Stimulated activated CD4-positive, alpha-beta T cell treated with anti-CD3 and anti-CD28 coated beads, Interleukin-15, amount 100 ng/mL, for 24 hours (primary cell): Measurements from ENCODE around the gene RNASEH2A.
"Not testable (repeated sequence)": the region's sequence is repeated elsewhere in the genome, so short reads cannot be mapped to it uniquely, and the experiment has no call there.

Experiments
- DNase-seq: peaks from one replicate; pipeline ENCODE4 v3.0.0-alpha.2; 2020

Gene RNASEH2A

GRCh38 chr19:12794196-12794941 is 12.0 kb upstream of the RNASEH2A start:
- DNase-seq: no peak

- DNase-seq: no peak
Observed at GRCh38 chr19:12794971-12795381, 11.4 kb upstream of the RNASEH2A start.

- peak; percentile 84 for DNase-seq
Observed at GRCh38 chr19:12796146-12797071, 10.0 kb upstream of the RNASEH2A start.

GRCh38 chr19:12797141-12797587 is 9.2 kb upstream of the RNASEH2A start:
- no peak for DNase-seq

GRCh38 chr19:12797607-12798006 is 8.8 kb upstream of the RNASEH2A start:
- DNase-seq: not testable (repeated sequence)

- no peak for DNase-seq
Observed at GRCh38 chr19:12799742-12800465, 6.5 kb upstream of the RNASEH2A start.

- no peak for DNase-seq
Observed at GRCh38 chr19:12800466-12800770, 6.0 kb upstream of the RNASEH2A start.

- peak; percentile 48 for DNase-seq
Observed at GRCh38 chr19:12800923-12801465, 5.4 kb upstream of the RNASEH2A start.

- peak; percentile 90 for DNase-seq
Observed at GRCh38 chr19:12801466-12802266, 4.7 kb upstream of the RNASEH2A start, which contains the start of the genes PRDX2 and THSD8. PRDX2 (minus strand) TSS chr19:12801800; CDS start chr19:12801261, 539 bp downstream. THSD8 (plus strand) TSS chr19:12802069; CDS start chr19:12802072, 3 bp downstream.

GRCh38 chr19:12802267-12803106 is 3.9 kb upstream of the RNASEH2A start:
- no peak for DNase-seq

GRCh38 chr19:12804051-12804450 is 2.3 kb upstream of the RNASEH2A start:
- no peak for DNase-seq

GRCh38 chr19:12815088-12815487 is 8.7 kb downstream of the RNASEH2A start:
- DNase-seq: no peak

- DNase-seq: not testable (repeated sequence)
Observed at GRCh38 chr19:12817188-12817587, 10.8 kb downstream of the RNASEH2A start.

- not testable (repeated sequence) for DNase-seq
Observed at GRCh38 chr19:12817810-12818209, 11.4 kb downstream of the RNASEH2A start.

GRCh38 chr19:12821761-12822160 is 15.4 kb downstream of the RNASEH2A start:
- no peak for DNase-seq

- DNase-seq: peak; percentile 63
Observed at GRCh38 chr19:12825254-12826131, 19.1 kb downstream of the RNASEH2A start.

GRCh38 chr19:12828494-12828893 is 22.1 kb downstream of the RNASEH2A start:
- DNase-seq: peak; percentile 62

GRCh38 chr19:12833418-12833737 is 27.0 kb downstream of the RNASEH2A start:
- DNase-seq: no peak

- DNase-seq: peak; percentile 64
Observed at GRCh38 chr19:12833738-12834565, 27.6 kb downstream of the RNASEH2A start.
